ENCODE data around the gene ZNF547. TPM values are rescaled to one million over a fixed set of nuclear protein-coding genes. Genes with fewer than 3 reads are reported as not detected.
A peak's percentile ranks its signal among the peaks of the same experiment; 100 is the strongest.

Gene ZNF547
- total RNA-seq, 4 donors from 2014 or later, result 2.5 to 7.0 (median 4.6) TPM

DNA sequence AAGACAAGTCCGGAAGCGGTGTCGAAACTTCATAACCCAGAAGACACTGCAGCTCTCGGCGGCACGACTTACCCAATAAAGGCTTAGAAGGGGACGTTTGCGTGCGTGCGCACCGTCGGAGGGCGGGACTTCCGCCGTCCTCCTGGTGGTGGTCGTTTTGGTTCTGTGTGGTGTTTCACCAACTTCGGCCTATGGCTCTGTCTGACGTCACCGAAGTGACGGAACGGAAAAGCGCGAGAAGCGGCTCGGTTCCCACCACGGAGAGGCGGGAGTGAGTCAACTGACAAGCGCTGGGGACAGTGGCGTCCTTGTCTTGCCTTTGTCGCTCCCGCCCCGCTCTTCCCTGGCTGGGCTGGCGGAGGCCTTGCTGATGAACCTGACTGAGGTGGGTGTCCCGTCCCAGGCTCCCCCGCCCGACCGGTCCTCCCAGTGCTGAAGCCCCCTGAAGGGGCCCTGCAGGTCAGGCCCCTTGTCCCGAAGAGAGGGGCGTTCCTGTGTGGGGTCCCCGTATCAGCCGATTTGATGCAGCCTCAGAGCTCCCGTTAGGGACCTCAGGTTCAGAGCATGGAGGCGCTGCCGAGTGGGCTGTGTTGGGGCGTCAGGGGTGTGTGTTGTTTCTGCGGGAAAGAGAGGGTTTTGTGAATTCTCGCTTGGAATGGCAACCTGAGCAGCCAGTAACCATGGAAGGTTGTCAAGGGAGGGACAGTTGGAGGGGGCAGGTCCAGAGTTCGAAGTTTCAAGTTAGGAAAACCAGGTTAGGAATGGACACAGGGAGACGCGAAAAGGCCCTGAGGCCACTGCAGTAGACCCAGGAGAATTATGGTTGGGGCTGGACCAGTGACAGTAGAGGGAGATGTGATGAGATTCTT lies 26.6 kb downstream of the ZNF547 start, which contains the start of gene ZNF548:
Gene ZNF548, plus strand, starts transcription at position 125 of the 869 bp plus-strand sequence. Its CDS starts 246 bp downstream, at position 371.
- TF ChIP-seq, protein P1, sequence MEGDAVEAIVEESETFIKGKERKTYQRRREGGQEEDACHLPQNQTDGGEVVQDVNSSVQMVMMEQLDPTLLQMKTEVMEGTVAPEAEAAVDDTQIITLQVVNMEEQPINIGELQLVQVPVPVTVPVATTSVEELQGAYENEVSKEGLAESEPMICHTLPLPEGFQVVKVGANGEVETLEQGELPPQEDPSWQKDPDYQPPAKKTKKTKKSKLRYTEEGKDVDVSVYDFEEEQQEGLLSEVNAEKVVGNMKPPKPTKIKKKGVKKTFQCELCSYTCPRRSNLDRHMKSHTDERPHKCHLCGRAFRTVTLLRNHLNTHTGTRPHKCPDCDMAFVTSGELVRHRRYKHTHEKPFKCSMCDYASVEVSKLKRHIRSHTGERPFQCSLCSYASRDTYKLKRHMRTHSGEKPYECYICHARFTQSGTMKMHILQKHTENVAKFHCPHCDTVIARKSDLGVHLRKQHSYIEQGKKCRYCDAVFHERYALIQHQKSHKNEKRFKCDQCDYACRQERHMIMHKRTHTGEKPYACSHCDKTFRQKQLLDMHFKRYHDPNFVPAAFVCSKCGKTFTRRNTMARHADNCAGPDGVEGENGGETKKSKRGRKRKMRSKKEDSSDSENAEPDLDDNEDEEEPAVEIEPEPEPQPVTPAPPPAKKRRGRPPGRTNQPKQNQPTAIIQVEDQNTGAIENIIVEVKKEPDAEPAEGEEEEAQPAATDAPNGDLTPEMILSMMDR (IDR thresholded peaks at IDR 0.05), result peak in 4 of 6 experiments; percentile 22 to 48 (median 37)
- TF ChIP-seq POLR2A (IDR thresholded peaks at IDR 0.05), result peak in 1 of 2 donors; percentile 74
- H3K27ac ChIP-seq, result peak within 1 kb of the TSS; percentile 82 to 94 (median 90)
- intact Hi-C loops (cut with DNase I), result no loop called here
- H3K27me3 ChIP-seq, result no peaks in the 10 kb centered on the region
- WGBS, 2 donors, result 0 to 1% methylated on average over 31 to 34 of the region's 50 CpGs
- H3K9me3 ChIP-seq, result no peaks in the 10 kb centered on the region
- H3K4me3 ChIP-seq (replicated peaks in 1 of 3), result peak within 1 kb of the TSS; percentile 23 to 72 (median 61)
- no peaks in the 10 kb centered on the region for H3K36me3 ChIP-seq
- peak; percentile 97 to 98 for DNase-seq
- H3K4me1 ChIP-seq, result peaks cover 10 to 17% of the 10 kb centered on the region in 2 donors

DNA sequence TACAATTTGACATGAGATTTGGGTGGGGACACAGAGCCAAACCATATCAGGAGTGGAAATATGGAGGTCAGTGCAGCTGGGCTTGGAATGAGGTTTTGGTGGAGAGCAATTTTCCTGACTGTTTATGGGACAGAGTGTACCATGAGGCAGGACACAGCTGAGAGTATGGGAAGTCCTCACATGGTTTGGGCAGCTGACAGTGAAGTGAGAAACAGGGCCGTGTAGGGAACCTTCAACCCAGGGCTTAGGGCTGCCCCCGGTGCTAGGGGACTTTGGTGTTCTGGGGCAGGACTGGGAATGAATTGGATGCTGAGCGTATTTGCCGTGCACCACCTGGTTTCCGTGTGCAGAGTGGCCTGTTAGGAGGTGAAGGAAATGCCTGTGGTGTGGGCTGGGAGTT lies 32.4 kb downstream of the ZNF547 start:
- WGBS, 2 donors, result 79 to 95% methylated on average over 5 of the region's 5 CpGs
- H3K36me3 ChIP-seq, result peaks cover 28% of the 10 kb centered on the region in 2 donors
- H3K27me3 ChIP-seq, result no peaks in the 10 kb centered on the region
- no peak overlapping the region for H3K27ac ChIP-seq
- DNase-seq, result no peak
- intact Hi-C loops (cut with DNase I), result no loop called here
- TF ChIP-seq, protein P1 (IDR thresholded peaks at IDR 0.05), result no peak
- TF ChIP-seq POLR2A (IDR thresholded peaks at IDR 0.05), result no peak
- no peaks in the 10 kb centered on the region for H3K9me3 ChIP-seq
- H3K4me3 ChIP-seq (replicated peaks in 1 of 3), result no peak overlapping the region
- H3K4me1 ChIP-seq, result peaks cover 6 to 7% of the 10 kb centered on the region in 2 donors

DNA sequence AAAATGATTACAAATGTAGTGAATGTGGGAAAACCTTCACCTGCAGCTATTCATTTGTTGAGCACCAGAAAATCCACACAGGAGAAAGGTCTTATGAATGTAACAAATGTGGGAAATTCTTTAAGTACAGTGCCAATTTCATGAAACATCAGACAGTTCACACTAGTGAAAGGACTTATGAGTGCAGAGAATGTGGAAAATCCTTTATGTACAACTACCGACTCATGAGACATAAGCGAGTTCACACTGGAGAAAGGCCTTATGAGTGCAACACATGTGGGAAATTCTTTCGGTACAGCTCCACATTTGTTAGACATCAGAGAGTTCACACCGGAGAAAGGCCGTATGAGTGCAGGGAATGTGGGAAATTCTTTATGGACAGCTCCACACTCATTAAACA lies 35.5 kb downstream of the ZNF547 start:
- 93 to 98% methylated on average over 5 of the region's 5 CpGs for WGBS, 2 donors
- peaks cover 28% of the 10 kb centered on the region in 2 donors for H3K36me3 ChIP-seq
- intact Hi-C loops (cut with DNase I), result no loop called here
- no peak for DNase-seq
- H3K27ac ChIP-seq, result no peak overlapping the region
- TF ChIP-seq, protein P1 (IDR thresholded peaks at IDR 0.05), result no peak
- TF ChIP-seq POLR2A (IDR thresholded peaks at IDR 0.05), result no peak
- no peak overlapping the region for H3K4me3 ChIP-seq (replicated peaks in 1 of 3)
- H3K27me3 ChIP-seq, result no peaks in the 10 kb centered on the region
- H3K9me3 ChIP-seq, result no peaks in the 10 kb centered on the region
- no peaks in the 10 kb centered on the region for H3K4me1 ChIP-seq

DNA sequence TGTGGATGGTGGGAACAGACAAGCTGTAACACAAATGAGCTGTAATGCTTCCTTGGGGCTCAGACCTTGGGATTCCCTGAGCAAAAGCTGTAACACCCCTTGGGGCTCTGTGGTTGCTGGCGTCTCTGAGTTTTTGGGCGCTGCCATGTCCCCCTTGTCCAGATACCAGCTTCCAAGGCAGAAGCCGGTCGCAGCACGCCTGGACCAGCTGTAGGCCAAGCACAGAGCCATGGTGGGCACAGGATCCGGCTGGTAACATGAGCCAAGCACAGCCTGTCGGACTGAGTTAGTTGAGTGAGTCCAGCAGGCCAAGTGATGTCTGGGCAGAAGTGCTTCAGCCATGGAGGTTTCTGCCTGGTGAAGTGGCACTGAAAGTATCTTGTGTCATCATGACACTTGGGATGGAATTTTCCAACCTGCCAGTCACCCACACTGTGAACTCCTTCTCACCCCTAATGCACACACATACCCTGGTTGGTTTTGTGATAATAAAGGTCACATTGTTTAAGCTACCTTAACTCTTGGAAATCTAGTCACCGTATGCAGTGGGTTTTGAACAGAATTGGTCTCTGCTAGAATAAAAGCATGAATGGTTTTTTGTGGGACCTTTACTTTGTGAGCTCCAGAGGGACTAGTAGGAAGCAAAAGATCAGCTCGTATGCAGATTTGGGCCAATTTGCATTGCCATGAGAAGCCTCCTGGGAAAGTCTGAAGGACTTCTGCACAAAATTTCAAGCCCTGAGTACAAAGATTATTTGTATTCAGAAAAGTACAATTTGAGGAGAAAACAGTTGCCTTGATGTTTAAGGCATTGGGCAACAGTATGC lies 40.6 kb downstream of the ZNF547 start:
- no peak for DNase-seq
- Histone ChIP-seq H3K36me3 (peaks cover 8 to 9% of the 10 kb centered on the region in 2 donors), H3K4me3 (replicated peaks in 1 of 3) (no peak overlapping the region), H3K27me3 (no peaks in the 10 kb centered on the region), H3K4me1 (peaks cover 3 to 5% of the 10 kb centered on the region in 2 donors), H3K27ac (no peak overlapping the region), H3K9me3 (no peaks in the 10 kb centered on the region)
- intact Hi-C loops (cut with DNase I), result no loop called here
- TF ChIP-seq POLR2A (IDR thresholded peaks at IDR 0.05), result no peak
- TF ChIP-seq, protein P1 (IDR thresholded peaks at IDR 0.05), result no peak
- WGBS, 2 donors, result 95 to 97% methylated on average over 4 to 7 of the region's 9 CpGs

Data from thyroid gland (tissue), 4 donors.